HG03060 (cell line): ENCODE results near the gene CBLC.
"Not testable (repeated sequence)": the region's sequence is repeated elsewhere in the genome, so short reads cannot be mapped to it uniquely, and the experiment has no call there.

Experiments used
- ATAC-seq: cut with Tn5 transposase; IDR thresholded peaks from one replicate; pipeline ENCODE4 v1.9.1; 2021; ENCODE audit warnings: low read depth, moderate number of reproducible peaks; ENCODE audit not compliant: unreplicated experiment

Gene CBLC

DNA sequence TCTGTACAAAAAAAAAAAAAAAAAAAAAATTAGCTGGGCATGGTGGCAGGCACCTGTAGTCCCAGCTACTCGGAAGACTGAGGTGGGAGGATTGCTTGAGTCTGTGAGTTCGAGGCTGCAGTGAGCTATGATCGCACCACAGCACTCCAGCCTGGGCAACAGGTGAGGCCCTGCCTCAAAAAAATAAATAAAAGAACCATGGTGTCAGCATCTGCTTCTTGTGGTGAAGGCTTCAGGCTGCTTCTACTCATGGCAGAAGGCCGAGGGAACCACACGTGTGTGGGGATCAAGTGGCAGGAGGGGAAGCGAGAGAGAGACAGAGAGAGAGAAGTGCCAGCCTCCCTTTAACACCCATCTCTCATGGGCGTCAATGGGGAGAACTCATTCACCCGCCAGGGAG is 15.7 kb upstream of the CBLC start:
- ATAC-seq, result no peak

DNA sequence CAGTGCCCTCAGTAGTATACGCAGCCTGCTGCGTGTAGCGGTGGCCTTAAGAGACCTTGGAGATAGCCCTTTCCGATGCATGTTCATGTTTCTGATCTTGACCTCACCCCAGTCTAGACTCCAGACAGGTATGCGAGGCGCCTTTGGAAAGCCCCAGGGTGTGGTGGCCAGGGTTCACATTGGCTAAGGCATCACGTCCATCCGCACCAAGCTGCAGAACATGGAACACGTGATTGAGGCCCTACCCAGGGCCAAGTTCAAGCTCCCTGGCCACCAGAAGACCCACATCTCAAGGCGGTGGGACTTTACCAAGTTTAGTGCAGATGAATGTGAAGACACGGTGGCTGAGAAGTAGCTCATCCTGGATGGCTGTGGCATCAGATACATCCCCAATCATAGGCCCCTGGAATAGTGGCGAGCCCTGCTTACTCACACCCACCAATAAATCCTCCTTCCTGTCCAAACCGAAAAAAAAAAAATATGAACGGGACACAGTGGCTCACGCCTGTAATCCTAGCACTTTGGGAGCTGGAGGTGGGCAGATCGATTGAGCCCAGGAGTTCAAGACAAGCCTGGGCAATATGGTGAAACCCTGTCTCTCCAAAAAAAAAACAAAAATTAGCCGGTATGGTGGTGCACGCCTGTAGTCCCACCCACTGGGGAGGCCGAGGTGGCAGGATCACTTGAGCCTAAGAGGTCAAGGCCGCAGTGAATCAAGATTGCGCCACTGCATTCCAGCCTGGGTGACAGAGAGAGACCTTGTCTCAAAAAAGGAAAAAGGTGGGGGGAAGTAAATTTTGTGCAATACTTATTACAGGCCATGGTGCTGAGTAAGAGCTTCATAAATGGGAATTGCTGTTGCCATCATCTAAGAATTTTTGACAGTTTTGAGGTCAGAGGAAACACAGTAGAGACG is 12.4 kb upstream of the CBLC start:
- no peak for ATAC-seq

DNA sequence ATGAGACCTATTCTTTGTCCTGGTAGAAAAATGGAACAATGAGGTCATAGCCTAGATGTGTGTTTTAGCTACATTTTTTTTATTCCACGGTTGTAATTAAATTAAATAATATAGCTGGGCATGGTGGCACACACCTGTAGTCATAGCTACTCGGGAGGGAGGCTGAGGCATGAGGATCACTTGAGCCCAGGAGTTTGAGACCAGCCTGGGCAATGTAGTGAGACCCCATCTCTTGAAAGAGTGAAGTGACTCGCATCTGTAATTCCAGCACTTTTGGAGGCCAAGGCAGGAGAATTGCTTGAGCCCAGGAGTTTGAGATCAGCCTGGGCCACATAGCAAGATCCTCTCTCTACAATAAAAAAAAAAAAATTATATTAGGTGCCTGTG is 11.7 kb upstream of the CBLC start:
- ATAC-seq, result no peak

DNA sequence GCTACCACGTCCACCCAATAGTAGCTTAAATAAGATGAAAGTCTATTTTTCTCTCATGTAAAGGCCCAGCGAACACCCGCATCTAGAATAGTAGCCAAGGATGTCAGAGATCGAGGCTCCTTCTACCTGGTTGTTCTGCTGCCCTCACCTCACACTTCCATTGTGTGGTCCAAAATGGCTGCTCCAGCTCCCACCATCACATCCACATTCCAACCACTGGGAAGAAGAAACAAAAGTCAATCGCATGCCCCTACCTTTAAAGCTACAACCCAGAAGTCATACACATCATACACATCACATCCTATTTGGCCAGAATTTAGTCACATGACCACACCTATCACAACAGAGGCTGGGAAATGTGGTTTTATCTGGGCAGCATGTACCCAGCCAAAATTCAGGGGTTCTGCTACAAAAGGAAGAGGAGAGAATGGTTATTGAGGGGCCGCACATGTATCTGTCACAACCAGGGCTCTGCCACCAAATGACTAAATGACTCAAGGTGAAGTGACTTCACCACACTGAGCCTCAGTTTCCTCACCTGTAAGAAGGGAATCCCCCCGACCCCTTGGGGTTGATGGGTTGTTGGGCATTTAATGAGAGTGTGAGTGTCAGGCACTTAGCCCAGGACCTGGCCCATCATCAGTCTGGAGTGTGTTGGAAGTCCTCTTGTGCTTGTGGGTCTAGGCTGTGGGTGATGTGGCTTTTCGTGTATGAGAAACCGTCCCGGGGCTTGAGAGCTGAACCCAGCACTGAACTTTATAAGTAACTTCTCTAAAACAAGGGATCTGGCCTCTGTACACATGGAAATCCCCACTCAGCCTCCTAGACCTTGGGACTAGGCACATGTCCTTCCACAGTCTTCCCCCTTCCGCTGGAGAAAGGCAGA is 10.2 kb upstream of the CBLC start:
- no peak for ATAC-seq

DNA sequence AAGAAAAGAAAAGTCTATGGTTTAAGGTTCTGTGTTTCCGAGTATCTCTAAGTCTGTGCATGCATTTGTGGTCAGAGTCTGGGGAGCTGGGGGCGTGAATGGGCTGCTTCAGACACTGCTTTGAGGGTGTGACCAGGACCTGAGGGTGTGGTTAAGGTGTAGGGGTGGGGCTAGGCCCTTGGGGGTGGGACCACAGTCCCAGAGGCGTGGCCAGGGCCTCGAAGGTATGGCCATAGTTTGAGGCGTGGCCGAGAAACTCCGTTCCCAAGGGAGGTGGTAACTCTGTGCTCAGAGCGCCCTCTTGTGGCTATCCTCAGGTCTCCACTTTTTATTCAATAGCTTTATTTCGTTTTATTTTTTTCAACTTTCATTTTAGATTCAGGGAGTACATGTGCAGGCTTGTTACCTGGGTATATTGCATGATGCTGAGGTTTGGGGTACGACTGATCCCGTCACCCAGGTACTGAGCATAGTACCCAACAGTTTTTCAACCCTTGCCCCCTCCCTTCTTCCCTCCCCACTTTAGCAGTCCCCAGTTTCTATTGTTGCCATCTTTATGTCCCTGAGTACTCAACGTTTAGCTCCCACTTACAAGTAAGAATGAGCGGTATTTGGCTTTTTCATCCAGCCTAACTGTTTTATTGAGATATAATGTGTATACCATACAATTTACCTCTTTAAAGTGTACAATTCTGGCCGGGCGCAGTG is 7.0 kb upstream of the CBLC start:
- peak; percentile 76 for ATAC-seq

DNA sequence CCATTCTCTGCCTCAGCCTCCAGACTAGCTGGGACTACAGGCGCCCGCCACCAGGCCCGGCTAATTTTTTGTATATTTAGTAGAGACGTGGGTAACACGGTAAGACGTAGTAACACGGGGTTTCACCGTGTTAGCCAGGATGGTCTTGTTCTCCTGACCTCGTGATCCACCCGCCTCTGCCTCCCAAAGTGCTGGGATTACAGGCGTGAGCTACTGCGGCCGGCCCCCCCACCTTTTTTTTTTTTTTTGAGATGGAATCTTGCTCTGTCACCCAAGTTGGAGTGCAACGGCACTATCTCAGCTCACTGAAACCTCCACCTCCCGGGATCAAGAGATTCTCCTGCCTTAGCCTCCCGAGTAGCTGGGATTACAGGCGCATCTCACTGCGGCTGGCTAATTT is 5.5 kb upstream of the CBLC start:
- not testable (repeated sequence) for ATAC-seq

DNA sequence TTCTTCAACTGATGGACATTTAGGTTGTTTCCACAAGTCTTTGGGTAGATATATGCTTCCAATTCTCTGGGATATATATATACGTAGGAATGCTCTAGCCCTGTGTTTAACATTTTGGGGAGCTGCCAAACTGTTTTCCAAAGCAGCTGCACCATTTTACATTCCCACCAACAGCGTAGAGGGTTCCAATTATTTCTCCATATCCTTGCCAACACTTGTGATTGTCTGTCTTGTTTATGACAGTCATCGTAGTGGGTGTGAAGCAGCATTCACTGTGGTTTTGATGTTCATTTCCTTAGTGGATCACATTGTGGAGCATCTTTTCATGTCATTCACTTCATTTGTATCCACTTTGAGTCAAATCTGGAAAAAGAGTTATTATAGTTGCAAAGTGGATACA is 4.7 kb upstream of the CBLC start:
- ATAC-seq, result no peak

DNA sequence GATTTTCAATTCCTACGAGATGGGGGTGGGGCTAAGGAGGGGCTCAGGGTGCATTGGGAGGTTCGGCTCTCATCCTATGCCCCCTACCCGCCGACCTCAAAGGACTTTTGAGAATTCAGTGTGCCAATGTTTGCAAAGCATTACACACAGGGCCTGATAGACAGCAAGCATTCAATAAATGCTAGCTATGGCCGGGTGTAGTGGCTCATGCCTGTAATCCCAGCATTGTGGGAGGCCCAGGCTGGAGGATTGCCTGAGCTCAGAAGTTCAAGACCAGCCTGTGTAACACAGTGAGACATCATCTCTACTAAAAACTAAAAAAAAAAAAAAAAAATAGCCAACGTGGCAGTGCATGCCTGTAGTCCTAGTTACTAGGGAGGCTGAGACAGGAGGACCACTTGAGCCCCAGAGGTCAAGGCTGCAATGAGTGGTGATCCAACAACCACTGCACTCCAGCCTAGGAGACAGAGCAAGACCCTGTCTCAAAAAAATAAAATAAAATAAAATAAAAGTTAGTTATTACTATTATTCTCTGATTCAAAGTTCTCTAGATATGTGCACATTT is 1.9 kb upstream of the CBLC start:
- no peak for ATAC-seq

DNA sequence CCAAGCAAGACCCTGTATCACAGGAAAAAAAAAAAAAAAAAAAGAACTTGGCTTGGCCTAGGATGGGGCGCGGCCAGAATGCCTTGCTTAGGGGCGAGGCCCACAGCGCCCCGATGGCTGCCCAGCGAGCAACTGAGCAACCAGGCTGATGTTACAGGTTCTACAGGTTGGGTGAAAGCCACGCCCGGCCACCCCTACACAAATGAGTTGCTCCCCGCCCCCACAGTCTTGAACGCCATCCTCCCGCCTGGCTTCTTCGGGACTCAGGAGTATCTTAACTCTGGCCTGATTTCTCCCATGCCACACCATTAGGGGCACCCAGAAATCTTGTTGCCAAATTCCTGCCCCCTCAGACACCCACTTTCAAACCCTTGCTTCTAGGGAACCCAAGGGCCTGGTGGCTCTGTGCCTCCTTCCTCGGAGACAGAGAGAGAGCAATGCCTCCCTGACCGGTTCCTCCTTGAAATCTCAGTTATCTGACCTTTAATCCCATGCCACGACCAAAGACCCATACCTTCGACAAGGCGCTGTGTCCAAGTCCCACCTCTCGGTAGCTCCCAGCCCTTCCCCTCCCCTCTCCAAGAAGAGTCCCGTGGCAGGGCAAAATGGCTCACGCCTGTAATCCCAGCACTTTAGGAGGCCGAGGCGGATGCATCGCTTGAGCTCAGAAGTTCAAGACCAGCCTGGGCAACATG is 1.1 kb upstream of the CBLC start:
- no peak for ATAC-seq

DNA sequence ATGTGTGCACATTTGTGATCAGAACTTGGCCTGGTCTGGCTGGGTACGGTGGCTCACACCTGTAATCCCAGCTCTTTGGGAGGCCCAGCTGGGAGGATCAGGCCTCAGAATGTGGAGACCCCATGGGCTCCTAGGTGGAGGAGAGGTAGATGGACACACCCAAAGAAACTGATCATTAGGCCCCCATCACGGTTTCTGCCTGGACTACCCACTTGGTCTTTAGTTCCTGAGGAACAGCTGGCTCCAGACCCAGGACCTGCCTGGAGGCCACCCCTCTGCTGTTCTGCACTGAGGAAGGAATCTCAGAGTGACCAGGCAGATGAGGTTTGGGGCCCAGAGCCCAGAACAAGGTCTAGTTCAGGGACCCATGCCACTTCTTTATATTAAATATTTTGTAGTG is 1.5 kb downstream of the CBLC start:
- ATAC-seq, result no peak

DNA sequence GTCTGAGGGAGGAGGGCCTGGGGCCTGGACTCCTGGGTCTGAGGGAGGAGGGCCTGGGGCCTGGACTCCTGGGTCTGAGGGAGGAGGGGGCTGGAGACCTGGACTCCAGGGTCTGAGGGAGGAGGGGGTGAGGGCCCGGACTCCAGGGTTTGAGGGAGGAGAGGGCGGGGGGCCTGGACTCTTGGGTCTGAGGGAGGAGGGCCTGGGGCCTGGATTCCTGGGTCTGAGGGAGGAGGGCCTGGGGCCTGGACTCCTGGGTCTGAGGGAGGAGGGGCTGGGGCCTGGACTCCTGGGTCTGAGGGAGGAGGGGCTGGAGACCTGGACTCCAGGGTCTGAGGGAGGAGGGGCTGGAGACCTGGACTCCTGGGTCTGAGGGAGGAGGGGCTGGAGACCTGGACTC is 4.0 kb downstream of the CBLC start:
- not testable (repeated sequence) for ATAC-seq

DNA sequence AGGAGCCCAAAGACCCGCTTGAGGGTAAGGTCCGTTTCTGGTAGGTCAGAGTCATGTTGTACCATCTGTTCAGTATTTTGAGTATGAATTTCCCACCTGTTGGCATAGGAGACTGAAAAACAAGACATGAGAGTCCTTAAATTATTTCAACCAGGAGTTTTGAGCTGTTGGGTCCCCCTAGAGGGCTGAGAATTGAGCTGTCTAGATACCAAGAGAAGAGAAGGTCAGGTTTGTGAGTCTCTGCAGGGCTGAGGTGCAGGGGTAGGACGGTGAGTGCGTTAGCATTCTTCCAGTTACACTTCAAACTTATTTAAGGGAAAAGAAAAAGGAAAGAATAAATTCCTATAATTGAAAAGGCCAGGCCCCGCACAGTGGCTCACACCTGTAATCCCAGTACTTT is 5.0 kb downstream of the CBLC start:
- no peak for ATAC-seq

DNA sequence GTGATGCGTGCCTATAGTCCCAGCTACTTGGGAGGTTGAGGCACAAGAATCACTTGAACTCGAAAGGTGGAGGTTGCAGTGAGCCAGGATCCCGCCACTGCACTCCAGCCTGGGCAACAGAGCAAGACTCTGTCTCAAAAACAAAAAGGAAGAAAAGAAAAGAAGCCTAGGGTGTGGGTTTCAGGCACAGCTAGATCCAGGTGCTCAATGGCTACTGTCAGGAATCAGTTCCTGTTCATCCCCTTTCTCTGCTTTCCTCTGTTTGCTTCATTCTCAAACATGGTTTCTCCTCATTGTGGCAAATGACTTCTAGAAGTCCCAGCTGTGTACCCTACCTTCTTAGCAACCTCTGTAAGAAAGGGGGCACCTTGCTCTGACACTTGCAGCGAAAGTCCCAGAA is 5.9 kb downstream of the CBLC start:
- ATAC-seq, result no peak

DNA sequence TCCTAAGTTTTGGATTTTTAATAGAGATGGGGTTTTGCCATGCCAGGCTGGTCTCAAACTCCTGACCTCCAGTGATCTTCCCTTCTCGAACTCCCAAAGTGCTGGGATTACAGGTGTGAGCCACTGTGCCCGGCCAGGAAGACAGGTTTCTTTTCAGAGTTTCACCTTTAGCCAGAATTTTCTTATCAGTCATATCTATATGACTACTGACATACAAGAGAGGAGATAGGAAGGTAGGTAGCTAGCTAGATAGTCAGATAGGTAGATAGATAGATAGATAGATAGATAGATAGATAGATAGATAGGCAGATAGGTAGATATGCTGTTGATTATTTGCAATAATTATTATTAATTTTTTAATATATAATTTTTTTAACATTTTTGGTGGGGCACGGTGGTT is 7.6 kb downstream of the CBLC start:
- ATAC-seq, result no peak

DNA sequence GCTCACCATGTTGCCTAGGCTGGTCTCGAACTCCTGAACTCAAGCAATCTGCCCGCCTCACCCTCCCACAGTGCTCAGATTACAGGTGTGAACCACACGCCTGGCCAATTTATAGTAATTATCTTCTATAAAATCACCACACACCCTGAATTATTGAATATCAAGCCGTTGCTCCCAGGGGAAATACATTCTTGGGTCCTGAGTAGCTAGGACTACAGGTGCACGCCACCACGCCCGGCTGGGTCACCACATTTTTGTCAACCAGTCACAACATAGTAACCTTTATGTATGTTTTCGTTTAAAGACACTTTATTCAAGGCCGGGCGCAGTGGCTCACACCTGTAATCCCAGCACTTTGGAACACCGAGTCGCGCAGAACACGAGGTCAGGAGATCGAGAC is 8.3 kb downstream of the CBLC start:
- ATAC-seq, result no peak

DNA sequence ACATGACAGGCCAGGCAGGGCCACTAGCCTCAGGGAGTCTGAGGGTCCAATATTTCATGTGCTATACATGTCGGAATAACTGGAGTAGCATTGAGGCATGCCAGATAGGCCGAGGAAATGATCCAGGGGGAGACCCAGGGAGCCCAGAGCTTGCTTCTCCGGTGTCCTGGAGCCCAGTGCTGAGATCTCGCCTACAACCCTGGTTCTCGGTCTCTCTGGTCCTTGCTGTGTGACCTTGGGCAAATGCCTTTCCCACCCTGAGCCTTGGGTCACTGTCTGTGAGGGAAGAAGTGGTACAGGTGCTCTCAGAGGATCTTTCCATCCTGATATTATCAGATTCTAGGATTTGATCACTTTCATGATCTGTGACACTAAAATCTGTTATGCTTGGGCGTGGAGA is 11.3 kb downstream of the CBLC start:
- ATAC-seq, result no peak

DNA sequence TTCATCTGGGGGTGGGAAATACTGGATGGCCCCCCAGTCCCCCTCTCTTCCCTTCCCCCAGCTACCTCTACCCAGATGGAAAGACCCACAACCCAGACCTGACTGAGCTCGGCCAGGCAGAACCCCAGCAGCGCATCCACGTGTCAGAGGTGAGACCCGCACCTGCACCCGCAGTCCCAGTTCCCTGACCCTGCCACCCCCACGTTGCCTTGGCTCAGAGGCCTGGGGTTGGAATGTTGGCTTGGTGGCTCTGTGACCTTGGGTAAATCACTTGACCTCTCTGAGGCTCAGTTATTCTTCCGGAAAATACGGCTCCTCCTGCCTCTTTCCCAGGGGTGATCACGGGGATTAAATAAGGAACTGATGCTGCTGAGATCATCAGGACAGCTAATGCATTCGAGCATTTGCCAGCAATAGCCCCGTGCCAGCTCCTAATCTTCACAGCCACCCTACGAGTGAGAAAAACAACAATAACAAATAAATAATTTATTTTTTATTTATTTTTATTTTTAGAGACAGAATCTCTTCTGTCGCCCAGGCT is 12.3 kb downstream of the CBLC start:
- ATAC-seq, result no peak

DNA sequence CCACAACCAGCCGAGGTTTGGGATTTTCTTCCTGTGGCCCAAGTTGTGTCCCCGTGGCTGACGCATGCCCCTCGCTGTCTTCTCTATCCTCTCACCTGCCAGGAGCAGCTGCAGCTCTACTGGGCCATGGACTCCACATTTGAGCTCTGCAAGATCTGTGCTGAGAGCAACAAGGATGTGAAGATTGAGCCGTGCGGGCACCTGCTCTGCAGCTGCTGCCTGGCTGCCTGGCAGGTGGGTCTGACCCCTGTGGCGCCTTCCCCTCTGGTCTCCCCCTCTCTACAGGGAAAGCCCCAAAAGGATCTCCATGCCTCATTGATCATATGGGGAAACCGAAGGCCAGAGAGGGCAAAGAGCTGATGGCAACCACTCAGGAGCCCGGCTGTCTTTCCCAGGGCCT is 14.6 kb downstream of the CBLC start:
- ATAC-seq, result no peak

DNA sequence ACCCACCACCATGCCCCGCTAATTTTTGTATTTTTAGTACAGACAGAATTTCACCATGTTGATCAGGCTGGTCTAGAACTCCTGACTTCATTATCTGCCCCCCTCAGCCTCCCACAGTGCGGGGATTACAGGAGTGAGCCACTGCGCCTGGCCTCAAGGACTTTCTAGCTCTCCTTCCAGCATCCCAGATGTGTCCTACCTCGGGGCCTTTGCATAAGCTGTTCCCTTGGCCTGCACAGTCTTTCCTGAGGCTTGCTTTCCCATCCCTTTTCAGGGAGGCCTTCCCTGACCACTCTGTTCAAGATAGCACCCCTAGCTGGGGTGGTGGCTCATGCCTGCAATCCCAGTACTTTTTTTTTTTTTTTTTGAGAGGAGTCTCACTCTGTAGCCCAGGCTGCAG is 16.9 kb downstream of the CBLC start:
- no peak for ATAC-seq
